GM18507 (cell line): Measurements from ENCODE around the gene CDHR5.

Experiments used
- DNase-seq: peaks from one replicate; pipeline ENCODE4 v3.0.0; 2011; ENCODE audit warnings: low read depth; ENCODE audit not compliant: insufficient read length; ENCODE audit errors: extremely low spot score
- FAIRE-seq: peaks from 2 replicates; lab custom pipeline; 2011; peaks lifted over from hg19 to GRCh38; lab: Jason Lieb, UNC

Gene CDHR5

GRCh38 chr11:593347-593746 is 31.4 kb downstream of the CDHR5 start:
- FAIRE-seq (no peak), DNase-seq (no peak)

- DNase-seq (no peak), FAIRE-seq (no peak)
Observed at GRCh38 chr11:592918-593317, 31.8 kb downstream of the CDHR5 start.

GRCh38 chr11:592501-592900 is 32.3 kb downstream of the CDHR5 start:
- FAIRE-seq (no peak), DNase-seq (no peak)

DNA sequence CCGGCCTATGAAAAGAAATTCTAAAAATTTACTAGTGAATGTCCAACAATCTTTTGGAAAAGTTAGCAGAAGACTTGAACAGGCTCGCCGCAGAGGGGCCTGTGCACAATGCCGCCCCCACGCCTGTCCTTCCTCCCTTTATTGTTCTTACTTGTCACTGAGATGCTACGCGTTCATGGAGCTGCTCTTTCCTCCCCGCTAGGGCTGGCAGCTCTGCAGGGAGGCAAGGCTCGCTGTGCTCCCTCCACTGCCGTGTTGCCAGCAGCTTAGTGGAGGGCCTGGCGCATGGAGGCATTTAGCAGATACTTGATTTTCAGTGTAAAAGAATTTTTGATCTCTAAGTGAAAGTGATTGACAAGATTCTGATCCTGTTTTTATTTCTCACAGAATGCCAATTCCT is 33.8 kb downstream of the CDHR5 start:
- DNase-seq (no peak), FAIRE-seq (no peak)

DNA sequence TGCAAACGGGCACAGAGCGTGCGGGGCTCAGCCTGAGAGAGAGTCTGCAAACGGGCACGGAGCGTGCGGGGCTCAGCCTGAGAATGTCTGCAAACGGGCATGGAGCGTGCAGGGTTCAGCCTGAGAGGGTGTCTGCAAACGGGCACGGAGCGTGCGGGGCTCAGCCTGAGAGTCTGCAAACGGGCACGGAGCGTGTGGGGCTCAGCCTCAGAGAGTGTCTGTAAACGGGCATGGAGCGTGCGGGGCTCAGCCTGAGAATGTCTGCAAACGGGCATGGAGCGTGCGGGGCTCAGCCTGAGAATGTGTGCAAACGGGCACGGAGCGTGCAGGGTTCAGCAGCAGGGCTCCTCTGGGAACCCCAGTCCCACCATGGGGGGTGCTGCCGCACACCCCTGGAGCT is 35.0 kb downstream of the CDHR5 start:
- DNase-seq: no peak
- FAIRE-seq: no peak

DNA sequence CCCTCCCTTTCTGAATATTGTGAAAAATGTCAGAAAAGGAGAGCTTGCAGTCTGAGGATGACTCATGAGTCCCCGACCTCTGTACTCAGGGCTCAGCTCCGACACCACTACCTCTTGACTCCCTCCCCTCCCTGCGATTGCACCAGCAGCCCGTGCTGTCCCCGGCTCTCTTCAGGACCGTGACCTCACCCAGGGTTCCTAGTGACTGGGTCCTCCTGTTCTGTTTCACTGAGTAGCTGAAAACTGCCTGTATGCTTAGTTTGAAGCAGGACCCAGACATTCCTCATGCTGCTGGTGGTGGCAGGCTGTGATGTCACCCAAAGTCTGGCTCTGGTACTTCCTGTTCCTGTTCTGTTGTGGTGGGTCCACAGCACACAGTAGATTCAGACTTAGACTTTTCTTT is 36.8 kb downstream of the CDHR5 start:
- no peak for FAIRE-seq
- no peak for DNase-seq

GRCh38 chr11:587546-587945 is 37.2 kb downstream of the CDHR5 start:
- FAIRE-seq: no peak
- DNase-seq: no peak

GRCh38 chr11:586376-587316 is 38.1 kb downstream of the CDHR5 start:
- FAIRE-seq (no peak), DNase-seq (no peak)

- DNase-seq (no peak), FAIRE-seq (no peak)
Observed at GRCh38 chr11:584287-584686, 40.5 kb downstream of the CDHR5 start.

DNA sequence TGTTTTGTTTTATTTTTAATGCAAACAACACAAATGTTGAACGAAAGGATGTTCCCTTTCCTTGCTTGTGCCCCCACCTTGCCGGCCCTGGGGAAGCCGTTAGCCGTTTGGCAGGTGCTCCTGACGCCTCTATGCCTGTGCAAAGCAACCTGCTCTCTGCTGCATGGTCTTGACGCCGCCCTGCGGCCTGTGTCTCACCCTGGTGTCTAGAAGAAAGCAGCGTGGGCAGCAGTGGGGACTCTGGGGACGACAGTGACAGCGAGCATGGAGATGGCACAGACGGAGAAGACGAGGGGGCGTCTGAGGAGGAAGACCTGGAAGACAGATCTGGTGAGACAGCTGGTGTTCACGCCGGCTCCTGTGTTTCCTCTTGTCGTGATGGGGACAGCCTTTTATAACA is 43.0 kb downstream of the CDHR5 start:
- DNase-seq: no peak
- FAIRE-seq: no peak

DNA sequence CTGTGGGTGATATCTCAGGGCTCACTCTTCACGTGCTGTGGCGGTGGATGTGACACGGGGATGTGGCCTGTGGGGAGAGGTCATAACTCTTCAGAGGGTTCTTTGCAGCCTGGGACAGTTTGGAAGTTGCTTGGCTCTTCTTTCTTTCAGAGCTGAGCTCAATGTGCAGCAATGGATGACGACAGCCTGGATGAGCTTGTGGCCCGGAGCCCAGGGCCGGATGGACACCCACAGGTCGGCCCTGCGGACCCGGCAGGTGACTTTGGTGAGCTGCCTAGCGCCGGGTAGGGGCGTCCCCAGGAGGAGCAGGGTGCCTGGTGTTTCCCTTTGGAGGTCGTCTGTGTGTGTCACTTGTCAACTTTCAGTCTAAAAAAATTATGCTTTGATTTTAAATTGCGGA is 43.4 kb downstream of the CDHR5 start:
- no peak for DNase-seq
- FAIRE-seq: no peak

GRCh38 chr11:579830-580601 is 44.7 kb downstream of the CDHR5 start:
- DNase-seq (no peak), FAIRE-seq (no peak)

- DNase-seq: no peak
- no peak for FAIRE-seq
Observed at GRCh38 chr11:578276-579035, 46.3 kb downstream of the CDHR5 start.

DNA sequence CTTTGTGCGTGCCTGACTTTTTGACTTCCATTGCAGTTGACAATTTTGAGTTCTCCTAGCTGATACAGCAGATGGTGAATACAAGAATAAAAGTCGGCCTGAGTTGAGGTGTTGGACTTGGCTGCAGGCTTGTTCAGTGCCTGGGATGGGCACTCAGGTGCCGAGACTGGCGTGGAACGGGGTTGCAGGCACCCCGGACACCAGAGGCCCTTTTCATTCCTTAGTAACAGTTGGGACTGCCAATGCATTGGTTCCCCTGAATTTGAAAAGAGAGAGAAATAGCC is 47.2 kb downstream of the CDHR5 start:
- no peak for DNase-seq
- no peak for FAIRE-seq

GRCh38 chr11:576811-577610 is 47.7 kb downstream of the CDHR5 start:
- DNase-seq: no peak
- no peak for FAIRE-seq

DNA sequence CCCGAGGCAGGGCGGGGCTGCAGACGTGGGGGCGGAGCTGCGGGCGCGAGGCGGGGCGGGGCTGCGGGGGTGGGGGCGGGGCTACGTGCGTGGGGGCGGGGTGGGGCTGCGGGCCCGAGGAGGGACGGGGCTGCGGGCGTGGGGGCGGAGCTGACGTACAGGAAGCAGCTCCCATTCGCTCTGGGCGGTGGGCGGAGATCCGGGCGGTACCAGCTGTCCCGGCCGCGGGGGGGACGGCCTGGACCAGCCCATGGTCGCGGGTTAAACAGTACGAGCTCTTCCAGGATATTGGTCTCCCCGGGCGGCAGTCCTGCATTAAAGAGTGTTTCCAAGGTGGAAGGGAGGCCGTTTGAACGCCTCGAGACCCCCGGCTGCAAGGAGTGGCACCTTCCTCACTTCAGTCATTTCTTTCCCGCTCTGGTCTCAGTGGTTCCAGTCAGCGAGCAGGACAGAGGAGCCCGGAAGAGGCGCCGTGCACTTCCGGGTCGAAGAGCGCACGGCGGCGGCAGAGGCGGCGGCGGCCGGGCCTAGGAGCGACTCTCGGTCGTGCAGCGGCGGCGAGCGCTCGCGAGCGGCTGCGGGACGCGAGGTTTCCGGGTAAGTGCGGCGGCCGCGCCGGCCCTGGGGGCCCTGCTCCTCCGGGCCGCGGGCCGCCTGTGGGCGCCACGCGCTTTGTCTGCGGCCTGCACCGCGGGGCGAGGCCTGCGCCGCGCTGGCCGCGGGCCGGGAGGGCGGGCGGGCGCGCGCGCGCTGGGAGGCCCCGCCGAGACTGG is 48.6 kb downstream of the CDHR5 start, which contains the start of gene PHRF1:
PHRF1 (plus strand) TSS at position 475 of the 773 bp plus-strand sequence. CDS start 5,043 bp downstream, outside the sequence.
- DNase-seq: peak; percentile 98
- peak; percentile 86 for FAIRE-seq

DNA sequence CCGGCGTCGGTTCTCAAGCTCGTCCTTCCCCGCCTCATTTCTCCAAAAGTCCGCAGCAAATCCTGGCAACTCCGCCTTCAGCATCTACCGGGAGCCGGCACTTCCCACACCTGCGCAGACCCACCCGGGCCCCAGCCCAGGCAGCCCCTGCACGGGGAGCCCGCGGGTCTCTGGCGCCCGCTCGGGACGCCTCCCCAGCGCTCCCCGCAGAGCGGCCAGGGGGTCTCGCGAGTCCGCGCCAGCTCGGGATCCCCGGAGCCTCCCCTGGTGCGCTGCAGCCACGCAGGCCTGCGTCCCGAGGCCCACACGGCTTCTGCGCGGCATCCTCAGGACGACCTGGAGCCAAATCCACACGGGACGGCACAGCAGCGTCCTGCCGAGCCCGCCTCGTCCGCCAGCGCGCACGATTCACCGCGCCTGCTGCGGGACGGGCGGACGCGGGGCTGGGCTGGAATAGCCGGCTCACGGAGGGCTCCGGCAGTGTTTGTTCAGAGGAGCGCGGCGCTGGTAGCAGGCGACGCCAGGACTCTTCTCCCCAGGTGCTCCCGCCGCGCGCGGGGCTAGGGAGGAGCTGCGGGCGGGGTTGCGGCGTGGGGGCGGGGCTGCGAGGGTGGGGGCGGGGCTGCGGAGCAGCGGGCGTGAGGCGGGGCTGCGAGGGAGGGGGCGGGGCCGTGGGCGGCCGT is 49.3 kb downstream of the CDHR5 start:
- FAIRE-seq: no peak
- DNase-seq: no peak

DNA sequence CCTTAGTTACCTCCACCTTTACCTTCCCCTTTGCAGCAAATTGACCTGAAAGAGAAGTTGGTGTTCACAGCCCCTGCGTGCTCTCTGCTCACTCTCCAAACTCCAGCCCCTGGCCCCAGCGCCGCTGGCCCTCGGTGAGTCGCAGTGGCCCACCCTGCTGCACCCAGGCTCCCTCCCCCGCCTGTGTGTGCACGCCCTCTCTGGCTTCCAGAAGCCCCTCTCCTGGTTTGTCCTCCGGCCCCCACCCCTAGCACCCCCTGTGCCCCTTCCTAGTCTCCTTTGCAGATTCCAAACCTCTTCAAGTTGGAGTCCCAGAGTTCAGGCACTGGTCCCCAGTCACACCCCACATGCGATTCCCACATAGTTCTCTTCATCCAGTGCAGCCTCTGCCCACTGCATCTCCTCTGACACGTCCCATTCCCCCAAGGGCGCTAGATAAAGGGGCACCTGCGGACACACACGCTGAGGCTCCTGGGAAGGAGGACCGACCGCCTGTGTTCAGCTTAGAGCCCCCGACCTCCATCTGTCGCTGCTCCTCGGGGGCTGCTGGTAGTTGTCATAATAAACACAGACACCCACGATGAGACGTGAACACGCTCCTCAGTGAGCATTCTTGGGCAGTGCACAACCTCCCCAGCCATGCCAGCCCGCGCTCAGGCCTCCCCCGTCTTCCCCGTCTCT is 50.0 kb downstream of the CDHR5 start:
- FAIRE-seq: no peak

More for the DNA sequence above, 50.0 kb downstream of the CDHR5 start:
- DNase-seq: no peak
